Medulla oblongata (tissue), 1 donor: Measurements from ENCODE around the gene MAGI1.
A peak's percentile ranks its signal among the peaks of the same experiment; 100 is the strongest.

Source experiments
- DNase-seq: peaks from one replicate; pipeline ENCODE4 v3.0.0-alpha.2; 2015; ENCODE audit errors: extremely low spot score

MAGI1 gene

GRCh38 chr3:65432388-65433003, 606.2 kb downstream of the MAGI1 start:
- no peak for DNase-seq

DNA sequence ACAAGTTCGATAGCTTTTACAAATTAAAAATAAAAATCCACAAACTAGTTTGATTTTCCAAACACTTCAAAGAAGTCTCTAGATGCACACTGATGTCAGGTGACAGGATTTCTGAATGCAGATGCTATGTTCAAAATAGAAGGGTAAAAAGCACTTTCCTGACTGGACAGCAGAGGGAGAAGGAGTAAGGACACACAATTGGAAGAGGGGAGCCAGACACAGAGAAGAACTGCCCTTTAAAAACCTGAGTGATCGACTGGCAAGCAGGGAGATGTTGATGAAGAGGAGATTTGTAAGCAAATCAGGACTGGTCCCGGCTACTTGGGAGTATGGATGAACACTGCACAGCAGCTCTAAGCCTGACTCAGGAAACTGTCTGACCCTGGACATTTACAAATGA, 612.8 kb downstream of the MAGI1 start:
- DNase-seq, result no peak

DNA sequence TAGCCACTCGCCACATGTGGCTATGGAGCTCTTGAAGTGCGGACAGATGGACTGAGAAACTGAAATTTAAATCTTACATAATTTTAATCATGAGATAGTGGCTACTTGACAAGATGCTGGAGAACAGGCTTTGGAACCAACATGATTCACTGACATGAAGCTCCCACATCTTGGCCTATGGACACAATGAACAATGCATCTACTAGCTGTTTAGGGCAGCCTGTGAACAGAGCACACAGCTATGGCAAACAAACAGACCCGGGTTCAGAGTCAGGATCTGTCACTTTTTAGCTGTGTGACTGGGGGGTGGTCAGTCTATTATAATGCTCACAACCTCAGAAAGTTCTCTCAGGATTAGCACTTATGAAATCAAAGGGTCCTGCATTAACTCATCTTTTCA, 616.6 kb downstream of the MAGI1 start:
- peak; percentile 57 for DNase-seq

- DNase-seq, result no peak
Measured at GRCh38 chr3:65419233-65419632, 619.5 kb downstream of the MAGI1 start.

DNA sequence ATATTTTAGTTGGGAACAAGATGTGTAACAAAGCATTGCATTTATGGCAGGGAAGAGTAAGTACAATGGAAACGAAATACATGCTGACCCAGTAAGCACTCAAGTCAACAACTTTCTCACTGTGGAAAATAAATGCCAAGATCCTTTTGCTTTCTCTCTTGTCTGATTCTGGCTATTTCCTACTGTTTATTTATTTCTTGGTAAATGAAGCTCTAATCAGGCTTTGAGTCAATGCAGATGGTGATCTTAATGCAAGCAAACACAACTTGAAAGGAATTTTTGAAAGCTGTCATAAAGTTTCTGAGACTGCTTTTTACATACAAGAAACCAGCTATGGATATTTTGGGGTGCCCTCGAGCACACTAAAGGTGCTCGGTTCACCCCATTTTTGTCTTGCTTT, 624.8 kb downstream of the MAGI1 start:
- DNase-seq, result no peak

DNA sequence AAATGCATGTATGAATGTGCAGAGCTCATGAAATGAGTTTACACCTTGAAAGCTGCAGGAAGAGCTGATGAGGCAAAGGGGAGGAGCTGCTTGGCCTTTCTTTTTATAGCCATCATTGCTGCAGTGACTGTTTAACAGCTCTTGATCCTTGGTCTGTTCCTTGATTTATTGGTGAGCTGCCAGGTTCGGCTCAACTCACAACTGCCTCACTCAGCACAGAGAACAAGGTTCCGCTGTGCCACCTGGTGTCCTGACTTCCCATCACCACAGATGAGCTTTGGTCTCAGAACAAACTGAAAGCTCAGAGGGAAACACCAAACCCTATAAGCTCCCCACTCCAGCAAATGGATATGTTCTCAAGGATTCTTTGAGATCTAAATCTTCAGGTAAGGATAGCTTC, 626.1 kb downstream of the MAGI1 start:
- DNase-seq, result peak; percentile 71

- no peak for DNase-seq
Measured at GRCh38 chr3:65411367-65411766, 627.4 kb downstream of the MAGI1 start.

DNA sequence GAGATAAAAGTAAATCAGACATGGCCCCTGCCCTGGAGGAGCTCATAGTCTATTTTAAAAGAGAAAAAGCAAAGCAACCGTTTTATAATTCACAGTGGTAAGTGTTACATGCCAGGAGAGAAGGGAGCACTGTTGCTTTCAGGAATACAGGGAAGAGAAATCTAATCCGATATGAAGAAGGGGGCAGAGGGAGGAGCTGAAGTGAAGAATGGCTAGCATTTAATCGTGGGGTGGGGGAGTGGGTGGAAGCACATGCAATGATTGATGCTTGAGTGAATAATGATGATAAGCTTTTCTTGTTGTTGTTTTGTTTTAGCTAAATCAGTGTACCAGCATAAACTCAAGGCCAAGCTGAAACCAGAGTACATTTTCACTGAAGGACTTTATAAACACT, 629.5 kb downstream of the MAGI1 start:
- no peak for DNase-seq

DNA sequence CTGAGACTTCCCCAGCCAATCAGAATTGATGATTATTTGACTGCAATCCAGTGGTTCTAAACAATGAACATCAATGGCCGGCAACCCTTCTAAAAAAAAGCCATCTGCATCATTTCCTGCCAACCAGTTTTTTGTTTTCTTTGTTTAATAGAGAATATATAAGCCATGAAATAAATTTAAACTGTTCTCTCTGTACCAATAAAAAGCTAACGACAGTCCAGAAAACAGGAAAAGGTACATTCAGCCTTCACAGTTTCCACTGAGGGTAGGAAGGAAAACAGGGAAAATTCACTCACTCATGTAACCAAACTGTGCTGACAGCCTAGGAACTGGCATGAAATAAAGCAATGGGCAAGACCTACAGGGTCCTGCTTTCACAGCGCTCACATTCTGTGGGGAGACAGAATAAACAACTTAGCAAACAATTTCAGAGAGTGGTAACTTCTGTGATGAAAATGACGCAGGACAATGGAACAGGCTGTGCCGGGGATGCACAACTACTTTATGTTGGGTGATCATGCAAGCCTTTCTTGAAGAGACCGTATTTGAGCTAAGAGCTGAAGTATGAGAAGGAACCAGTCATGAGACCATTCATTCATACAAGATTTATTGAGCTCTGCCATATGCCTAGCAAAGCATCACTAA, 630.1 kb downstream of the MAGI1 start:
- no peak for DNase-seq

DNA sequence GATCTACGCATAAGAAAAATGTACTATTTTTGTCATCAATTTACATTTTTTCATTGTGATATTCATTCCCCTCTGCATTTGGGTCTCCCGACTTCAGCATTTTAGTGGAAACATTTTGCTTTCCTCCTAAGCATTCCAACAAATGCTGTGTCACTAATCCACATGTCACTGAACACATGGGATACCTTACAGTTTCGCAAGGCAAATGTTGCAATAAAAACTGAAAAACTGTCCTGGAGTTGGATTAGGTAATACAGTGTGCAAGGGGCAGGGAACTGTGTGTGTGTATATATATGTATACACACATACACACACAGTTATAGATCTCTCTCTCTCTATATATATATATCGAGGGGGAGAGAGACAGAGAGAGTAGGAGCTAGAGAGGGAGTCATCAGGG, 632.2 kb downstream of the MAGI1 start:
- DNase-seq, result no peak

DNA sequence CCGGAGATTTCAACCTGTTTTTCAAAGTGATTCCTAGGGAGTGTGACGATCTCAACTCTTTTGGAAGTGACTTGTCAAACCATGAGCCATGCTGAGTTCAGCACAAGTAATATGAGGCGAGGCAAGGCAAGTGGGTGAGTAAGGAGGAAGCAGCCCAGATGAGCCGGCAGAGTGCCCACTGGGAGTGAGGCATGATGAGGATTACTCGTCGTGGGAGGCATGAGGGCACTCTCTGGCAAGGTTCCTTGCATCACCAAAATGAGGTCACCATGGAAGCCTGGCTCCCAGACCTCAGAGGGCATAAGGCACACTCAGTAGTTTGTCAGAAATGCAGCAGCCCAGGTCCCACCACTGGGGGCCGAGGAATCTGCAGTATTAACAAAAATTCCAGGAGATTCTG, 636.1 kb downstream of the MAGI1 start:
- DNase-seq, result peak; percentile 42

DNA sequence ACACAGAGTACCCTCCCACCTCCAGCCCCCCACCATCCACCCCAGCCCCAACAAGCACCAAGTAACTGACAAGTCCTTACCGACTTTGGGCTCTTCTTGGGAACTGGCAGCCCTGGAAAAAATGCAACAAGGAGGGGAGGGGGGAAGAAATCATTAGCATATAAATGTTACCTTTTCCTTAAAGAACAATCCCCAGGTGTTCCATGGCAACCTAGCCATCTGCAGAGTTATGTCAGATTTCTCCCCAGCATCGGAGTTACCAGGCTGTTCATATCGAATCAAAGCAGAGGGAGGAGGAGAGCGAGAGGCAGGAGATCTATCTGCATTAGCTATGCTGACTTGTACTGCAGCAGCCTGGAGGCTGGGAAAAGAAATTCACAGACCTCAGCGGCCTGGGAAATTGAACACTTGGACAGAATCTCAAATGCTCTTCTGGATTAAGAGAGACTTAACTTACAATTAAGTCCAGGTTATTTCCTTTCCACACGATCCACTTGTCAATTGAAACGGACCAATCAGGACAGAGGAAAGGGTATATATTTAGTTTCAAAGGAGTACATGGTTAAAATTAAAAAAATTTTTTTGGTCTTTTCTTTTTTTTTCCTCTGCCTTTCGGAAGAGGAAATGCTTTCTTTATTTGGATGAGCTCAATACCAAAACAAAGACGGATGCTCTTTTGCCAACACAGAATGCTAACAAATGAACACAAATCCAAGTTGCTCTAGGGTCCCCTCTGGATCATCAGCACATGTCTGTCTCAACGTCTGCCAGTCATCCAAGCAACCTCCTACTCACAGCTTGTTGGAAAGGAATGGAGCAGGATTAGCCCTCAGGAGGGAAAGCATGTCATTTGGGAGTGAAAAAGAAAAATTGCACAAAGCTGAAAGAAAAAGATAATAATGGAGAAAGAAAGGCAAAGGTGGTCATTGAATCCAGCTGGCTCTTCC, 637.1 kb downstream of the MAGI1 start:
- peak; percentile 38 for DNase-seq

DNA sequence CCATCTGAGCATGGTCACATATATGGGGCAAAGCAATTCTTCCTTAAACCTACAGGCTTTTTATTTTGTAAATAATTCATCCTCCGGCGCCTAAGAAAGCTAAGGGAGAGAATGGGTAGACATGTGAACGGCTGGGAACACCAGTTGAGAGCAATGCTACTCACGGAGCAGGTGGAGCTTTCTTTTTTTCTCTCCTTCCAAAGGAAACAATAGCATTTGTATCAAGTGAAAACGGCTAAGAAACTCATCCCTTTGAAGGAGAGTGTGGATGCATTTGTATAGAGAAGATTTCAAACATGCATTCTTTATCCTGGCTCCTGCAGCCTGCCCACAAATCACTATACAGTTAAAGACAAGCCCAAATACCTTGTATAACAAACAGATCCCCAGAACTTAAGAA, 637.8 kb downstream of the MAGI1 start:
- no peak for DNase-seq

GRCh38 chr3:65398953-65399352, 639.8 kb downstream of the MAGI1 start:
- DNase-seq, result no peak

- no peak for DNase-seq
Measured at GRCh38 chr3:65396078-65396477, 642.6 kb downstream of the MAGI1 start.

DNA sequence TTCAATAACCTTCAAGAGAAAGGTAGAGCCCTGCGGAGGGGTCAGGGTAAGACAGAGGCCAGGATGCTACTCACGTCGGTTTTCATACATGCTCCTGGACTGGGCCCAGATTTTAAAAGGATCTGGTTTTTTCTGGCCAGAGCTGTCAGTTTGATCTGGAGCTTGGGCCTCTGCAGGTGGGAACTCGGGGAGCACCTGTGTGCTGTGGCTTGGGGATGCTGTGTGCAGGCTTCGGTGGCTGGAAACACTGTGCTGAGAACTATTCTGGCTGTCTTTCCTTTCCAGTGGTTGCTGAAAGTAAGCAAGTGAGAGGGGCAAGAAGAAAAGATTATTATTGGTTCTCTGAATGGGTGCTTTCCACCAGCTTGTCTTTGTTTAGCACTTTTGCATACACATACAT, 647.6 kb downstream of the MAGI1 start:
- no peak for DNase-seq

- peak; percentile 66 for DNase-seq
Measured at GRCh38 chr3:65385805-65386204, 652.9 kb downstream of the MAGI1 start.

DNA sequence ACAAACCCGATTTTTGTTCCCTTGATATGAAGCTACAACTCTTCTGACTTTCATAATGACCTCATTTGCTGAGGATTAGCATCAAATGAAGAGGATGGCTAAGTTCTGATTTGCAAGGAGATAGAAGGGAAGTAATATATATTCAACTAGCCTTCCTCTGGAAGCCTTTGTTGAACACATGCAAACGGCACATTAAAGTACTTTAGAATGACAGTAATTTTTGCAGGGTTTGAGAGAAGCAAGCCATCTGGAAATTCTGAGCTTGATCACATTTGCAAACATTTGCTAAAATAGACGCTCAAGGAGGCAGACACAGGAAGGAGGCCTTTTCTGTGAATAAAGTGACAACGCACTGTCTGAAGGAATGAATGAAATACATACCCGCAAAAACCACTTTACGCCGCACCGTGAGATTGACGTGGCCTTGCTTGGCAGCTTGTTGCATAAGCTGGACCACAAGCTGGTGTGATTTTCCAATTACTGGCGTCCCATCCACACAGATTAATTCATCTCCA, 657.2 kb downstream of the MAGI1 start:
- no peak for DNase-seq

- DNase-seq, result no peak
Measured at GRCh38 chr3:65379223-65379622, 659.5 kb downstream of the MAGI1 start.

DNA sequence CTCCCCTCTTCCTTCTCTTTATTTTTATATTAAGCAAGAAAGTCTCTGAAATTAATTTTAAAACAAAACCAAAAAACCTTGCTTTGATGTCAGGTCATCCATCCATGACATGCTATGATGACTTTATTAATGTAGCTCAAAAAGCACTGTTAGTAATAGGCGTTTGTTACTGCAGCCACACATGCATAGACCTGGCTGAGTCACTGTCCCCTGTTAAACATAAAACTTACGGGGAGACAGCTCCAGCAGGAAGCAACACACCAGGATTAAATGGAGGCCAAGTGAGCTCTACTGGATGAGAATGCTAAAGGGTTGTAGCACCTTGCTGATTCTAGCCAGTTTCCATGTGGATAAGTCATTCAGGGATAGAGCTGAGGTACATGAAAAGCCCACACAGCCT, 661.1 kb downstream of the MAGI1 start:
- DNase-seq, result no peak

GRCh38 chr3:65376426-65376825, 662.3 kb downstream of the MAGI1 start:
- DNase-seq, result no peak

GRCh38 chr3:65371053-65371452, 667.7 kb downstream of the MAGI1 start:
- no peak for DNase-seq

DNA sequence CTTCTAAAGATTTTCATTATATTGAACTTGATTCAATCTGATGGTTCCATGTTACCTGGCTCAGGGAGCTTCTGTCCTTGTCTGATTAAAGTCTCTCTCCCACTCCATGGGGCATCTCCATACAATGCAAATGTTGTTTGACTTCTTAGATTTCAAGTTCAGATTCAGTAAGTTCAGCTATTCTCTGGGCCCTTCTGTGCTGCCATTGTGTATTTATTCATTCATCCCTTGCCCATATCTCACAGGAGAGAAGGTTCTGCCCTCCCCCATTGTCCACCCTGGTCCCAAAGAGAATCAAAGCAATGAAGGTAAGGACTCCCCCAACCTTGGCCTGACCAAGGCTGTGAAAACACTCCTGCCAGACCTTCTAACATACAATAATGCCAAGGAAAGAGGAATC, 669.9 kb downstream of the MAGI1 start:
- no peak for DNase-seq
